Activated CD8-positive, alpha-beta memory T cell treated with anti-CD3 and anti-CD28 coated beads for 24 hours (primary cell): ENCODE results near the gene POFUT2.

Experiments
- DNase-seq: peaks from one replicate; pipeline ENCODE4 v3.0.0-alpha.2; 2020

Gene POFUT2

DNA sequence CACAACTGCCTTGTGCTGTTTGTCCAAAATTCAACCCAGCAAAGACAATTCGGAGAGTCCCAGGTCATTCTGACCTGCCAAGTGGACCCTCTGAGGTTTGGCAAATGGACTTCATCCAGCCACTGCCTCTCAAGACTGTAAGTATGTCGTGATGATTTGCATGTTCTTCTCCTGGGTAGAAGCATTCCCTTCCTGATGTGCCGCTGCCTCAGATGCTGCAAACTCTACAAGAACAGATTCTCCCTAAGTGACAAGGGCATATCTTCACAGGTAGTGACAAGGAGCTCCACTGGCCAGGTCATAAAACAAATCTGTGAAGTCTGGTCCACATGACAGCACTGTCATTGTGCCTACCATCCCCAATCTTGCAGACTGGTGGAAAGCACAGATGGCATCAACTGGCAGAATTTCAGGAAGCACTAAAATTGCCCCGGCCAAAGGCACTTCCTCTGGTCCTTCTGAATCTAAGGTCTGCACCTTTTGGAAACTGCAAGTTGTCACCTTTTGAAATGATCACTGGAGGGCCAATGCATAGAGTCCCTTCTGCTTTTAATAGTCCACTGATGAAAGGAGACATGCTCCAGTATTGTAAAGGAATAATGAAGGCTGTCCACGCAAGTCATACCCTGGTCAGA, 27.4 kb downstream of the POFUT2 start:
- no peak for DNase-seq

DNA sequence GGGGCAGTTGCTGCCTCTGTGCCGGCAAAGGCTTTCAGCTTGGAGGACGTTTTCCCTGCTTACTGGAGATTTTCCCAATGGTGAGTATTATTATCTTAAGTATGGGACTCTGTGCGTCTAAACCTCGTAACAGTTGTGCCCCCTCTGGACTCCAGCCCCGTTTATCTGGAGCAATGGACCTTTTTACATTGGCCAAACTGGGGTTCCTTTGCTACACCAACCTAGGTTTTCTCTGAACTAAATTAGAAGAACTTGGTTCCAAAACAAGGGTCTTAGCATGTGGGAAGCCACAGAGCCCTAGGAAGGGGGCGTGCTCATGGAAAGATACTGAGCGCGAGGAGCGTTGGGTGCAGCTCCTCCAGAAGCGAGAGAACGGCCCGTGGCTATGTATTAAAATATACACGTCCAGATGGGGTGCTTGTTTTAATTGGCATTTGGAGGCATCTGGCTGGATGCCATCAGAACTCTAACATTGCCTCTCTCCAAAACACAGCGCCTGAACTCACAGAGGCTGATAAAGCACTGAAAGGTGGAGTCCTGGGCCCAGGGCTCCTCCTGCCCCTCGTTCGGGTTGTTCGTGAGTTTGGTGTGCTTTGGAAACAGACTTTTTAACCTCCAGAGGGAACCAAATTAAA, 28.4 kb downstream of the POFUT2 start:
- DNase-seq, result no peak

DNA sequence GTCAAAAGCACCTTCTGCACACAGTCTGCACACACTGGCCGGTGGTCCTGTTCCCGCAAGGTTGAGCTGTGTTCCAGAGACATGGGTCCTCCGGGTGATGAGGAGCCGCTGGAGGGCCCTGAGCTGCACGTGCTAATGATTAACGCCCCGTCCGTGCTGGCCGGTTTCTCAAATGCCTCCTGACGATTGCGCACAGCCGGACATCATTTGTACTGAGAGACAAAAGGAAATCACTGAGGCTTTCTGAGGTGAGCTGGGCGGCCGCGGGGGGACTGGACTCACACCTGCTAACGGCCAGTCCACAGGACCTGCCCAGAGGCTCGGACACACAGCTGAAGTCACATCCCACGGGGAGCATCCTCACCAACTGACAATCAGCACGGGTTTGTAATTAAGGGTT, 29.2 kb downstream of the POFUT2 start:
- peak; percentile 50 for DNase-seq

DNA sequence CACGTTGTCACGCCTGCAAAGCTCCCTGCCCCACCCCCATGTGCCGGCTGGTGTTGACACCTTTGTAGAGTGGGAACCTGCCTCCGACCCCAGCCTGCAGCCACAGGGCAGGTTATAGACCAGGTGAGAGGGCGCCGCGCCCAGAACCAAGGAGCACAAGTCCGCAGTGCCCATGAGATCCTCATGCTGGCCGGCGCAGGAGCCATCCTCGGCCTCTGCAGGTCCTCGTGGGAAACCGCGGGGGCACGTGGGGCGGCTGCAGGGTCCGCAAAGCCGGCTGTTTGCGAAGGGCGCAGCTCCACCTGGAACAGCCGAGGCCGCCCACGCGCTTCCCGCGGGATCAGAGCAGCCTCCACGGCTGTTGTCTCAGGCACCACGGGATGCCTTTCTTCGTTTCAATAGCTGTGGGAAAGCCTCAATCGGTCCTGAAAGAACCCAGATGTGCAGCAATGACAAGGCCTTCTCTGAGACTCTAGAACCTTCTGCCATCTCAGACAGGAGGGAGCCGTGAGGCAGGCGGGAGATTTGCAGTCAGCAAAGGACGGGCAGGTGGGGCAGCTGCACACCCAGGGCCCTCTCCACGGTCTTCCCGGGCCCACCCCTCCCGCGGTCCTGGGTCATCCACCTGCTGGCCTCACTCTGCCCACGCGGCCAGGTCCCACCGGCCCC, 29.9 kb downstream of the POFUT2 start:
- DNase-seq, result no peak

DNA sequence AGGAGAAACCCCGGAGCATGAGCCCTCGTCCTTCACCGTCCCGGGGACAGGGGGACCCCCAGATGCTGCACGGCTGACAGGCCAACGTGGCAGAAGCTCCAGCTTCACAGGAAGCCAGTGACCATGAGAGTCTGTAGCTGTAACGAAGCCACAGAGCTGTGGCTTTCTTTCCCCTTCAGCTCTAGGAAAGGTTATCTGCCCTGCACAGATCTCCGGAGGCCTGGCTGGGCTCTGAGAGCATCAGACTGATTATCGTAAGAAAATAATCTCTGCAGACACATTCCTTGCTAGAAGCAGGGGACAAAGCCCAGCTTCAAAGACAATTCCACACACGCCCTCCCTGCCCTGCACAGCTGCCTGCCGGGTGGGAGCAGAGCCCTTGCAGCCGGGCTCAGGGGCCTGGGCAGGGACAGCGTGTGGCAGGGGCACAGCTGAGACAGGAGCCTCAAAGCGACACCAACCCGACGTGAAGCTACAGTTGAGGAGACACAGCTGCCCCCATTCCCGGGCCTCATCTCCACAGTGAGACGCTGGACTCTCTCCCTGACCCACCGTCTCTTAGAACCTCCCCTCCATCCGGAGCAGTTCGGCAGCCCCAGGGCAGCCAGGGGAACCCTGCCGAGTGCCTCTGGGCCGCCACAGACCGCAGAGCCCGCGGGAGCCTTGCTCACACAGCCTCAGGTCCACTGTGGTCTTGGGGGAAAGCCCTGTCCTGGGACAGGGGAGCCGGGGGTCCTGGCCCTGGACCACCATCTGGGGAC, 30.6 kb downstream of the POFUT2 start:
- DNase-seq, result peak; percentile 58

DNA sequence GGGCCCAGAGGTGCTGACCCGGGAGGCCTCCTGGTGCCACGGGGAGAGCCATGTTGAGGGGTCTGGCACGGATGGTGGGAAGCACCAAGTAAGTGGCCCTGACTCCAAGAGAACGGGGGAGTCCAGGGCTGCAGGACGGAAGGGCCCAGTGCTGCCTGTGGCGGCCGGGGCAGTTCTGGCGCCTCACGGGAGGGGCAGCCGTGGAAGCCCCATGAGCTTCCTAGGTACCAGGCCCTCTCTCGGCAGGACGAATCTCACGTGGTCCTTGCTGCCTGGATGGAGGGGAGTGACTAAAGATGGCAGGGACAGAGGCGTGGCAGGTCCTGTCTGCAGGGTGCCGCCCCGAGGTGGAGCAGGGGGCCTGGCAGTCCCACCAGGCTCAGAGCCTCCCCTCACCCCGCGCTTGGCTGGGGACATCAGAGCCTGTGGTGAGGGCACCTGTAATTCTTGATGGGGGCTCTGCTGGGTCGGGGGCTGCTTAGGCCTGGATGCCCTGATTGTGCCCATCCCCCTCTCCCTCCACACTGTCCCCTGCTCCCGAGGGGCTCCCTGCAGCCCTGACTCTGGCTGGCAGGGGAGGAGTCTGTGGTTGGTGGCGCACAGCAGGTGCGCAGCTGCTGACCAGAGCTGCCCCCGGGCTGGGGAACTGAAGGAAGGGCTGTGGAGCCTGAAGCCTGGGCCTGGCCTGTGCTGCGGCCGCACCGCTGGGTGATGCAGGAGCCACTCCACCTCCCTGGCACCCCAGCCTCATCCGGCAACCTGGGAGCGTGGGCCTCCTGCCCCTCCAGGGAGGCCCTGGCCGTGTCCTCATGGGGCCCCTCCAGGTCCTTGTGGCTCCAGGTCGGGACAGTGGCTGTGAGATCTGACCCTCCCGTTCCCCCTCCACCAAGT, 31.4 kb downstream of the POFUT2 start:
- peak; percentile 50 for DNase-seq

DNA sequence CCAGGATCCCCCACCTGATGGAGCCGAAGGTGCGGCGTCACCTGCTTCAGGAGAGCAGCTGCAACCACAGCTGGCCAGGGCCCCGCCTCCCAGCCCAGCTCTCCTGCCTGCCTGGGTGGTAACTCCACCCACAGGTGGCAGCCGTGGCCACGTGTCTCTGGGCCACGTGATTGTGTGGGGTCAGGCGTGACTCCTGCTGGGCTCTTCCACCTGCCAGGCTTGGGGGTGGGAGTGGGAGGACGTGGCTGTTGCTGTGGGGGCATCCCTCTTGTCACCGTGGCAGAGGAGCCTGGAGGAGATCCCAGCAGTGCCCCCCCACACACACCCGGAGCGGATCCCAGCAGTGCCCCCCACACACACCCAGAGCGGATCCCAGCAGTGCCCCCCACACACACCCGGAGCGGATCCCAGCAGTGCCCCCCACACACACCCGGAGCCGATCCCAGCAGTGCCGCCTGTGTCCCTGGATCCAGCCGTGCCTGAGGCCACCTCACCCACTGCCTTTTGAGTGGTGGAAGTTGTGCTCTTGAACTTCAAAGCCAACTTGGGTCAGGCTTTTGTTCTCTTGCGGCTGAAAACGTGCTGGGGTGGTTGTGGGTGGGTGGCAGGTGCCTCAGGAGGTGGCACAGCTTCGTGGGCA, 32.2 kb downstream of the POFUT2 start:
- peak; percentile 54 for DNase-seq

DNA sequence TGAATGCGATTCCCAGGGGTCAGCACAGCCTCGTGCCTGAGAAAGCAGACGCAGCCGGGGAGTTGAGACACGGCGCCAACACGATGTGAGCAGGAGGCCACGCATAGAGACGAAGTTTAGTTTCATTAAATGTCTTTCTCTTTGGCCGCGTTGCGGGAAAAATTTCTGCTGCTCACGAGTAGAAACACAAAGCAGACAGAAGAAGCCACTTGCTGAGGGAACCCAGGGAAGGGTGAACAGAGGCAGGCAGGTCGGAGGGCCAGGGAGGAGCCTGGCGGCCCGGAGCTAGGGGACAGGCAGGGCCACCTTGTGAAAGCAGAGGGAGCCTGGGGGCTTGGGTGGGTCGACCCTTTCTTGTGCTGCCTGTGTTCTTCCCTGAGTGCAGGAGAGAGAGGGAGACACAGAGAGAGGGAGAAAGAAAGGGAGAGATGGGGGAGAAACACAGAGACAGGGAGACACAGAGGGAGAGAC, 33.2 kb downstream of the POFUT2 start:
- no peak for DNase-seq

DNA sequence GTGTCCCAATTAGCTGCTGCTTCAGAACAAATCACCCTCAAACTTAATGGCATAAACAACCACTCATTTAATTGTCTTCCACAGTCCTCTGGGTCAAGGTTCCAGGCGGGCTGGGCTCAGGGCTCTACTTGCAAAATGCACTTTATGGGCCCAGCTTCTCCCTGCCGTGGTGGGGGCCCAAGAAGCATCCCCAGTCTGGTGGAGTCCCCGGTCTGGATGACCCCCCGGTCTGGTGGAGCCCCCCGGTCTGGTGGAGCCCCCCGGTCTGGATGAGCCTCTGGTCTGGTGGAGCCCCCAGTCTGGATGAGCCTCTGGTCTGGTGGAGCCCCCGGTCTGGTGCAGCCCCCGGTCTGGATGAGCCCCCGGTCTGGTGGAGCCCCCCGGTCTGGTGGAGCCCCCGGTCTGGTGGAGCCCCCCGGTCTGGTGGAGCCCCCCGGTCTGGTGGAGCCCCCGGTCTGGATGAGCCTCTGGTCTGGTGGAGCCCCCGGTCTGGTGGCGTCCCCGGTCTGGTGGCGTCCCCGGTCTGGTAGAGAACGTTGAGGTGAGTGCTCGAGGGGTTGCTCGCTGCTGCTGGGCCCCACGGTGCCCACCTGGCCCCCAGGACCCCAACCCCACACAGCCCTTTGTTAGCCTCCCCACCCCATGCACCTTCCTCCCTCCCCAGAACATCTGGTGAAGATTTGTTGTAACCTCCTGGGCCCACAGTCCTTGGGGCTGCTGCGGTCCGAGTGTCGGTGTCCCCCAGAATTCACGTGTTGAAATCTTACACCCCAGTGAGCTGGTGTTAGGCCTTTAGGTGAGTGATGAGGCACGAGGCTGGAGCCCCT, 33.8 kb downstream of the POFUT2 start:
- DNase-seq, result no peak

DNA sequence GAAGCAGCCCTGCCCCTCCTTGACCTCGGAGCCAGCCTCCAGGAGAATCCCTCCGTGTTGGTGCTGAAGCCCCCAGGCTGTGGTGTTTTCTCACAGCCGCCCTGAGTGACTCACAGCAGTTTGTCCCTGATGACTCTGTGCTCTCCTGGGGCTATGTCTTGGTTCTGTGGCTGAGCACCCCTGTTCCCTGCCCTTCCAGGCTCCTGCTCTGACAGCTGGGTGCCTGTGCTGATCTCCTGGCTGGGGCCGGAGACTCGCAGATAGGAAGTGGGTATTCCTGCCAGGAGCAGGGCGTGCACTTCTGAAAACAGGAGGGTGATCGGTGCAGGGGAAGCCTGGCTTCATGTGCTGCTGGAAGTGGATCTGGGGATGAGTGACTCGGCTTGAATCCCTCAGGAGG, 34.5 kb downstream of the POFUT2 start:
- no peak for DNase-seq

DNA sequence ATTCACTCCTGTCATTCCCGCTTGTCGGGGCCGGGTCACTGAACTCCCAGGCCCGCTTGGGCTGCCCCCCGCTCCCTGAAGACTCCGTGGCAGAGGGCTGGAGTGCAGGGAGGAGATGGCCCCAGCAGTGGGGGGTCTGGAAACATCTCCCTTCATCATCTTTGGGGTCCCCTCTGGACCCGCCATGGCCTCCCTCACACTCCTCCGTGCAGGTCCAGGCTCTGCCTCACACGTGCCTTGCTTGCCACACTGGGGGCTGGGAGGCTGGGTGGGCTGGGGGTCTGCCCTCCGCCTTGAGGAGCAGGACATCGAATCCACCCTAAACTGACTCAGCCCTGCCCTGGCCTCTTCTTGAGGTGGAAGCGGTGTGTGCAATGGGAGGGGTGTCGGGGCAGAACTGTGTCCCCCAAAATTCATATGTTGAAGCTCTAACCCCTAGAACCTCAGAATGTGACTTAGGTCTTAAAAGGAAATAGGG, 35.2 kb downstream of the POFUT2 start:
- DNase-seq, result no peak

DNA sequence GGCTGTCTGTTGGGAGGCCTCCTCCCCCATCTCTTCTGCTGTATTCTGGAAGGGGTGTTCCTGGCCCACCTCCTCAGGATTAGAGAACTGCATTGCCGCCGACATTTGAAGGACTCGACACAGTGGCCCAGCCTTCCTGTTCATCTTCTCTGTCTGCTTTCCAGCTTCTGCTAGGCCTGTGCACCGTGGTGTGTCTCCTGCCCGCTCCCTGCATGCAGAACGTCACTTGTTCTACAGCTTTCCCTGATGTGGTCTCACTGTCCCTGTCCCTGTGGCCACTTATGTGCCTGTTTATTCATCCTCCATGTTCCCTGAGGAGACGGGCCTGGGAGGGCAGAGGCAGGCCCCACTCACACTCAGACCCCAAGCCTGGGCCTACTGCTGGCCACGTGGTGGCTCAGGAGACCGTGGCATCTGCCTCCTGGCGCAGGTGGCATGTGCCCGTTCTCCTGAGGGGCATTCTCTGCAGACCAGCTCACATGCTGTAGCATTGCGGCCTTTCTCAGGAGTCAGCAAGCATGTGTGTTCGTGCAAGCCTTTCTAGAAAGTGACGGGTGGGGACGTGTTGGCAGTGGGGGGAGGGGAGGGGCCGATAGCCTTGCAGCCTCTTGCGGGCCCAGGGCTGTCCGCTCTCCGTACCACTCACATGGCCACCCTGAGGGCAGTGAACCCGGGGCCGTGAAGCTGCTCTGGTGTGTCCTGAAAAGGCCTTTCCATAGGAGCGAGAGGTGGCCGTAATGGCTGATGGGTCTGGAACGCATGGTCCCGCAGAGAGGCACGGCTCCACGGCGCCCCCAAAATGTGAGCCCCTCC, 35.9 kb downstream of the POFUT2 start:
- no peak for DNase-seq

DNA sequence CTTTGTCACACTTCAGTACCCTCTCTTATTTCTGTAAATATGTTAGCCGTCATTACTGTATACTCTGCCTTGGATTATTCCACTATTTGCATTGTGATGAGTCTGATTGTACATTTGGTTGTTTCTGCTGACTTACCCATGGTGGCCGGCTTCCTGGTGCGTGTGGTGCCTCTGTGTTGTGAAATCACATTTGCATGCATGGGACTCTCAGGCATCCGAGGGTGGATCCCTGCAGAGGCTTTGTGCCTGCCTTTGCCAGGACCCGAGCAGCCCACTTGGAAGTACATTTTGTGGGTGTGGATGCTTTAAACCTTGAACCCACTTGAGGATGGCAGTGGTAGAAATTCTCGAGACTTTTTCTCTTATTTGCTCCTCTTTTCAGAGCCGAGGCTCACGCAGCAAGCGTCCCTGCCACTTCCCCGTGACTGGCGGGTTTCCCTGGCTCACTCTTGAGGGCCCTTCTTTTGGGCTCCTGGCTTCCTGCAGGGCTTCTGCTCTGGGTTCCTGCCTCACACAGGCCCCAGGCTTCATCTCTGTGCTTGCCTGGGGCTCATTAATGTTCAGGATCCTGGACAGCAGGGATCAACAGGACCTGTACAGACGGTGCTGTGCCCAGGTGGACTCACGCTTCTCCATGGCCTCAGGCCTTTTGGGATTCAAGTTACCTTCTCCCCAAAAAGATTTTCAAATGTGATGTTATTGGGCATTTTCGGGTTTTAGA, 36.6 kb downstream of the POFUT2 start:
- DNase-seq, result no peak

DNA sequence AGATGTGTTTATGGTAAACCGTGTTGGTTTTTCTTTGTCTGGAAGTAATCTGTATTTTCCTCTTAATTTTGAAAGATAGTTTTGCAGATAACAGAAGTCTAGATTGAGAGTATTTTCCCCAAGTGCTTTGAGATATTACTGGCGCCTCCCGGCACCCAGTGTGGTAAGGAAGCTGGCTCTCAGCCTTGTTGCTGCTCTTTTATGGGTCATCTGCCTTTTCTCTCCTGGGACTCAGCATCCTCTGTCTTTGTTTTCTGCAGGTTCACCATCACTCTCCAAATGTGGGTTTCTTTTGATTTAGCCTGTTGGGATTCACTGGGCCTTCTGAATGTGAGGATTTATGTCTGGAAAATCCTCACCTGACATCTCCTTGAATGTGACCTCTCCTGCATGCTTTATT, 37.4 kb downstream of the POFUT2 start:
- no peak for DNase-seq

DNA sequence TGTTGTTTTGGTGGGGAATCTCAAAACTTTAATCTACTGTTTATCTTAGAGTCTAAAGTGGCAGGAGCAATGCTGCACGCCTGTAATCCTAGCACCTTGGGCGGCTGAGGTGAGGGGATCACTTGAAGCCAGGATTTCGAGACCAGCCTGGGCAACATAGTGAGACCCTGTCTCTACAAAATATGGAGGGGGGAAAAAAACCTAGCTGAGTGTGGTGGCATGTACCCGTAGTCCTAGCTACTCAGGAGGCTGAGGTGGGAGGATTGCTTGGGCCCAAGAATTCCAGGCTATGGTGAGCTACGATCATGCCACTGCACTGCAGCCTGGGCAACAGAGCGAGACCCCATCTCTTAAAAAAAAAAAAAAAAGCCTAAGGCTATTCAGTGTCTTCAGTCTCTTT, 38.1 kb downstream of the POFUT2 start:
- no peak for DNase-seq

DNA sequence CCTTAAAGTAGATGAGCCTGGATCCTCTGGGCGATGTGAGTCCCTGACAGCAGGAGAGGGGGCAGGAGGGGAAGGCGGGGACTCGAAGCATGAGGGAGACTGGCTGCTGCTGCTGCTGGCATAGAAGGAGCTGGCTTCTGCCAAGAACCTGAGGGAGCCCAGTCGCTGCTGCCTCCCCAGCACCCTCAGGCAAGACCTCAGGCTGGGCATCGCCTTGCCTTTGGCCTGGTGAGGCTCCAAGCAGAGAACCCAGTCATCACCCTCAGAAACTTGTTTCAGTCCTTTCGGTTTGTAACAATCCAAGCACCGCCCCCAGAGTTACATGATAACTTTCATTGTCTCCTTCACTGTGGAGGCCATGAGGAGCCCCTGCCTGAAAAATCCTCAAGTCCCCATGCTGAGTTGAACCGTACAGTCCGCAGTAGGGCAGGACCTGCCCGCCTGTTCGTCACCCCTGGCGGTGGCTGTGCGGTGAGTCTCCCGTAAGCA, 38.8 kb downstream of the POFUT2 start:
- peak; percentile 51 for DNase-seq

DNA sequence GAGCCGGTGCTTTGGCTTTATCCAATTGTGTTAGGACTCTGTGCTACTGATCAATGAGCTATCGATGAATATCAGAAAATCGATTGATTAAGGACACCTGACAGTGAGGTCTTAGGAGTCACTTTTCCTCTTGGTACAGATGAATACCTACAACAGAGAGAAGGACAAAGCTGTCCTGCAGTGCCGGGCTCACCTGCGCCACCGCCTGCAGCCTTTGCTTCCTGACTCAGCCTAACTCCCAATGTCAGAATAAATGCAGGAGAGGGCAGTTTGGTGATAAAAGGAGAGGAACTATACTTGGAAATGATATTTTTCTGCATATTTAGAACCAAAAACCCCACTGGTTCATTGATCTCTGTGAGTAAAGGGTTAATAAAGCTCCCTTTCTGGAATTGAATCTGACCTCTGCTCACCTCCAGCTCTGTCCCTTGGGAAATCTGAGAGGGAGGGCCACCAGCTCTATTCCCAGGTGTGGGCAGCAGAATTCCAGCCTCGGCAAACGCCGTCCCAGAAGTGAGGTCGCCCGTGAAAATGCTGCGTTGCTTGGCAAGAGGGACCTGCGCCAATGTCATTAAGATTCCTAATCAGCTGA, 39.3 kb downstream of the POFUT2 start:
- DNase-seq, result no peak
